GM12891 (cell line): Measurements from ENCODE around the gene TNRC6C.

ENCODE experiments used
- POLR2A ChIP-seq: IDR thresholded peaks from 2 replicates; pipeline ENCODE4 v1.6.1; 2011; ENCODE audit warnings: low read depth, low read length, control low read depth
- POLR2AphosphoS5 ChIP-seq: IDR thresholded peaks from 2 replicates; pipeline ENCODE4 v1.6.1; 2011; ENCODE audit warnings: low read depth, low read length, control low read depth
- SPI1 ChIP-seq: IDR thresholded peaks from 2 replicates; pipeline ENCODE4 v1.6.1; 2011; ENCODE audit warnings: low read depth, low read length, control low read depth
- TAF1 ChIP-seq: IDR thresholded peaks from 2 replicates; pipeline ENCODE4 v1.6.1; 2011; ENCODE audit warnings: low read depth, low read length, control low read depth

- TF ChIP-seq POLR2A (no peak), POLR2AphosphoS5 (no peak), TAF1 (no peak), SPI1 (no peak)
Measured at GRCh38 chr17:78096093-78096492, 137.6 kb downstream of the TNRC6C start.
